Activated gamma-delta T cell treated with anti-CD3 and anti-CD28 coated beads, Interleukin-2, amount 50 U/mL, for 16 hours (primary cell): Measurements from ENCODE around the gene NAGK.
"Not testable (repeated sequence)": the region's sequence is repeated elsewhere in the genome, so short reads cannot be mapped to it uniquely, and the experiment has no call there.

Experiments
- DNase-seq: peaks from one replicate; pipeline ENCODE4 v3.0.0-alpha.2; 2020; ENCODE audit warnings: low read depth

NAGK gene

GRCh38 chr2:71070294-71071093, 2.0 kb downstream of the NAGK start:
- no peak for DNase-seq

- DNase-seq = peak; percentile 37
Observed at GRCh38 chr2:71071681-71072398, 3.4 kb downstream of the NAGK start.

- no peak for DNase-seq
Observed at GRCh38 chr2:71072492-71072891, 4.0 kb downstream of the NAGK start.

- no peak for DNase-seq
Observed at GRCh38 chr2:71073475-71073874, 5.0 kb downstream of the NAGK start.

- DNase-seq = no peak
Observed at GRCh38 chr2:71074893-71075395, 6.5 kb downstream of the NAGK start.

GRCh38 chr2:71078624-71079023, 10.2 kb downstream of the NAGK start:
- DNase-seq = no peak

GRCh38 chr2:71082402-71083252, 14.2 kb downstream of the NAGK start:
- peak; percentile 33 for DNase-seq

- DNase-seq = not testable (repeated sequence)
Observed at GRCh38 chr2:71083297-71083696, 14.8 kb downstream of the NAGK start.

GRCh38 chr2:71083752-71084312, 15.4 kb downstream of the NAGK start:
- not testable (repeated sequence) for DNase-seq

- not testable (repeated sequence) for DNase-seq
Observed at GRCh38 chr2:71085325-71086003, 17.0 kb downstream of the NAGK start.

GRCh38 chr2:71089475-71089874, 21.0 kb downstream of the NAGK start:
- not testable (repeated sequence) for DNase-seq

GRCh38 chr2:71091808-71092207, 23.4 kb downstream of the NAGK start:
- not testable (repeated sequence) for DNase-seq

GRCh38 chr2:71092491-71093260, 24.2 kb downstream of the NAGK start:
- not testable (repeated sequence) for DNase-seq

- peak; percentile 28 for DNase-seq
Observed at GRCh38 chr2:71100195-71100964, 31.9 kb downstream of the NAGK start.

- DNase-seq = no peak
Observed at GRCh38 chr2:71101656-71102055, 33.2 kb downstream of the NAGK start.

- no peak for DNase-seq
Observed at GRCh38 chr2:71102981-71103681, 34.7 kb downstream of the NAGK start.

GRCh38 chr2:71103809-71104208, 35.4 kb downstream of the NAGK start:
- DNase-seq = no peak

- DNase-seq = not testable (repeated sequence)
Observed at GRCh38 chr2:71106463-71106862, 38.0 kb downstream of the NAGK start.

- DNase-seq = no peak
Observed at GRCh38 chr2:71108091-71108490, 39.6 kb downstream of the NAGK start.
